H1 (cell line): ENCODE data around the gene ITM2B. TPM values are rescaled to one million over a fixed set of nuclear protein-coding genes. Genes with fewer than 3 reads are reported as not detected.

Source experiments
- BCL11A ChIP-seq, 2 experiments: IDR thresholded peaks; one replicate each; pipeline ENCODE4 v1.6.1; 2011; ENCODE audit warnings: low read depth in 2 of 2, low read length in 2 of 2, mild to moderate bottlenecking in 2 of 2
- BRCA1 ChIP-seq: IDR thresholded peaks from 2 replicates; pipeline ENCODE4 v1.6.1; 2012; ENCODE audit warnings: low read depth, low read length, improper control_type of control experiment
- CBX5 ChIP-seq: fragments of 300-800, 300-1000 bp; sonication (generic); IDR thresholded peaks from 2 replicates; pipeline ENCODE4 v1.7.1; 2016; ENCODE audit warnings: antibody characterized with exemption, low read length, low read depth
- CBX8 ChIP-seq: fragments of 300-800, 300-1000 bp; sonication (generic); IDR thresholded peaks from 2 replicates; pipeline ENCODE4 v1.7.1; 2016; ENCODE audit warnings: low read depth, low read length, borderline replicate concordance
- CHD1 ChIP-seq: IDR thresholded peaks from 2 replicates; pipeline ENCODE4 v1.6.1; 2012; ENCODE audit warnings: low read depth, low read length, improper control_type of control experiment
- CREB1 ChIP-seq: IDR thresholded peaks from 2 replicates; pipeline ENCODE4 v1.6.1; 2012; ENCODE audit warnings: inconsistent platforms
- CTBP2 ChIP-seq: IDR thresholded peaks from 2 replicates; pipeline ENCODE4 v1.7.0; 2011; ENCODE audit warnings: borderline replicate concordance, mild to moderate bottlenecking, moderate library complexity, mixed read lengths, low read length; ENCODE audit not compliant: insufficient read depth, insufficient read length
- EGR1 ChIP-seq: IDR thresholded peaks from 2 replicates; pipeline ENCODE4 v1.6.1; 2011; ENCODE audit warnings: low read depth, low read length, borderline replicate concordance
- FOSL1 ChIP-seq: IDR thresholded peaks from 2 replicates; pipeline ENCODE4 v1.6.1; 2011; ENCODE audit warnings: mild to moderate bottlenecking, low read depth, low read length, moderate library complexity; ENCODE audit not compliant: insufficient read depth
- HDAC2 ChIP-seq, 2 experiments: fragments of 300-600 bp in 1 of 2; sonication (generic) in 1 of 2; IDR thresholded peaks; 2 replicates each; pipeline ENCODE4 v1.6.1; 2011 to 2012; ENCODE audit warnings: low read depth in 2 of 2, low read length in 2 of 2, mild to moderate bottlenecking in 2 of 2, moderate library complexity in 2 of 2, borderline replicate concordance in 1 of 2, inconsistent platforms in 1 of 2
- KDM1A ChIP-seq: fragments of 200-600, 300-600 bp; sonication (generic); IDR thresholded peaks from 2 replicates; pipeline ENCODE4 v1.7.1; 2016; ENCODE audit warnings: mild to moderate bottlenecking, low read length, borderline replicate concordance
- MAFK ChIP-seq: IDR thresholded peaks from 2 replicates; pipeline ENCODE4 v1.6.1; 2012; ENCODE audit warnings: low read depth, mild to moderate bottlenecking, improper control_type of control experiment, low read length
- NRF1 ChIP-seq: IDR thresholded peaks from 2 replicates; pipeline ENCODE4 v1.6.1; 2011; ENCODE audit warnings: mild to moderate bottlenecking, low read depth, low read length, improper control_type of control experiment
- POLR2A ChIP-seq, 2 experiments: IDR thresholded peaks; 1 replicate in 1 of 2; 2 replicates in 1 of 2; pipeline ENCODE4 v1.6.1; 2011; ENCODE audit warnings: low read depth in 2 of 2, low read length in 2 of 2, mild to moderate bottlenecking in 2 of 2; ENCODE audit errors: control extremely low read depth in 1 of 2
- POU5F1 ChIP-seq: IDR thresholded peaks from 2 replicates; pipeline ENCODE4 v1.6.1; 2011; ENCODE audit warnings: low read depth, mild to moderate bottlenecking, low read length, moderate library complexity
- RFX5 ChIP-seq: IDR thresholded peaks from 2 replicates; pipeline ENCODE4 v1.6.1; 2011; ENCODE audit warnings: low read depth, low read length, improper control_type of control experiment, borderline replicate concordance
- RNF2 ChIP-seq: fragments of 200-900, 300-1000 bp; sonication (generic); IDR thresholded peaks from 2 replicates; pipeline ENCODE4 v1.7.1; 2016; ENCODE audit warnings: borderline replicate concordance, low read depth, mild to moderate bottlenecking, antibody characterized with exemption, low read length; ENCODE audit not compliant: poor library complexity, severe bottlenecking; ENCODE audit errors: missing control alignments
- SAP30 ChIP-seq: fragments of 300-600 bp; sonication (generic); IDR thresholded peaks from 2 replicates; pipeline ENCODE4 v1.7.1; 2012; ENCODE audit warnings: low read length, moderate library complexity, mild to moderate bottlenecking, inconsistent platforms; ENCODE audit not compliant: insufficient read depth, insufficient replicate concordance
- SIN3A ChIP-seq, 2 experiments: IDR thresholded peaks in 1 of 2; conservative IDR thresholded peaks in 1 of 2; 2 replicates each; pipeline ENCODE4 v1.6.1; 2011 to 2012; ENCODE audit warnings: low read length in 2 of 2, improper control_type of control experiment in 1 of 2, low read depth in 1 of 2, mild to moderate bottlenecking in 1 of 2
- SIX5 ChIP-seq: IDR thresholded peaks from 2 replicates; pipeline ENCODE4 v1.6.1; 2011; ENCODE audit warnings: mild to moderate bottlenecking, low read depth, low read length
- SRF ChIP-seq: IDR thresholded peaks from 2 replicates; pipeline ENCODE4 v1.6.1; 2011; ENCODE audit warnings: mild to moderate bottlenecking, low read depth, low read length, moderate library complexity
- polyA plus RNA-seq, 7 experiments: library from polyadenylated mRNA; depleted of rRNA in 3 of 7; stranded (reverse) in 5 of 7; unstranded in 2 of 7; fragments of >200 nt in 5 of 7; fragments of 200-250 nt in 2 of 7; gene quantifications; 1 replicate in 5 of 7; 2 replicates in 1 of 7; 4 replicates in 1 of 7; pipeline versions ENCODE4 v1.2.1 to v1.2.3, GENCODE V29; 2011 to 2013; ENCODE audit warnings: missing spikeins in 2 of 7, mixed read lengths in 2 of 7
- total RNA-seq: library from RNA; stranded (reverse); fragmentation: NEBNext Ultra II Directional; extraction: Animal tissue kit (Norgen Biotek cat#: 25700); gene quantifications from 2 replicates; pipeline ENCODE4 v1.2.1, GENCODE V29; 2021
- TF ChIP-seq, protein P1 (sequence below): IDR thresholded peaks from 2 replicates; pipeline ENCODE4 v1.6.1; 2012; ENCODE audit warnings: low read length, inconsistent platforms

ITM2B gene
- total and polyA plus RNA-seq, 2 of the 8 experiments (the other 6 are each of a cell fraction or from before 2014, with no cell fraction given) = 132 to 184 TPM

DNA sequence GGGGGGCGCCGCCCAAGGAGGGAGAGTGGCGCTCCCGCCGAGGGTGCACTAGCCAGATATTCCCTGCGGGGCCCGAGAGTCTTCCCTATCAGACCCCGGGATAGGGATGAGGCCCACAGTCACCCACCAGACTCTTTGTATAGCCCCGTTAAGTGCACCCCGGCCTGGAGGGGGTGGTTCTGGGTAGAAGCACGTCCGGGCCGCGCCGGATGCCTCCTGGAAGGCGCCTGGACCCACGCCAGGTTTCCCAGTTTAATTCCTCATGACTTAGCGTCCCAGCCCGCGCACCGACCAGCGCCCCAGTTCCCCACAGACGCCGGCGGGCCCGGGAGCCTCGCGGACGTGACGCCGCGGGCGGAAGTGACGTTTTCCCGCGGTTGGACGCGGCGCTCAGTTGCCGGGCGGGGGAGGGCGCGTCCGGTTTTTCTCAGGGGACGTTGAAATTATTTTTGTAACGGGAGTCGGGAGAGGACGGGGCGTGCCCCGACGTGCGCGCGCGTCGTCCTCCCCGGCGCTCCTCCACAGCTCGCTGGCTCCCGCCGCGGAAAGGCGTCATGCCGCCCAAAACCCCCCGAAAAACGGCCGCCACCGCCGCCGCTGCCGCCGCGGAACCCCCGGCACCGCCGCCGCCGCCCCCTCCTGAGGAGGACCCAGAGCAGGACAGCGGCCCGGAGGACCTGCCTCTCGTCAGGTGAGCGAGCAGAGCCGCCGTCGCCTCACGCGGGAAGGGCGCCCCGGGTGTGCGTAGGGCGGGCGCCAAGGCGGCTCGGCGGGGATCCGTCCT lies 70.5 kb downstream of the ITM2B start, which contains the start of gene RB1 (continued):
- TF ChIP-seq SAP30 = no peak
- no peak for TF ChIP-seq CTBP2
- TF ChIP-seq HDAC2 (IDR thresholded peaks at IDR 0.05; ENCODE audit: borderline replicate concordance in 1 of 2, low read depth in 2 of 2, low read length in 2 of 2) = peak in 1 of 2 experiments; percentile 43; a peak in 2 of 4 replicates
- TF ChIP-seq BRCA1 = no peak
- 0 out of 4 replicates have a peak, but pooled peaks of 1 of the 2 experiments have one; percentile 5 for TF ChIP-seq SIN3A (conservative IDR thresholded peaks at IDR 0.05 in 1 of 2, IDR thresholded peaks at IDR 0.05 in 1 of 2; ENCODE audit: low read depth in 1 of 2, low read length in 2 of 2)
- TF ChIP-seq MAFK = no peak
- peak; percentile 33 to 80 for TF ChIP-seq POLR2A (IDR thresholded peaks at IDR 0.05; ENCODE audit: control extremely low read depth in 1 of 2, low read depth in 2 of 2, low read length in 2 of 2)
- TF ChIP-seq EGR1 = no peak; the same call in 1 of the 2 replicates
- TF ChIP-seq, protein P1, sequence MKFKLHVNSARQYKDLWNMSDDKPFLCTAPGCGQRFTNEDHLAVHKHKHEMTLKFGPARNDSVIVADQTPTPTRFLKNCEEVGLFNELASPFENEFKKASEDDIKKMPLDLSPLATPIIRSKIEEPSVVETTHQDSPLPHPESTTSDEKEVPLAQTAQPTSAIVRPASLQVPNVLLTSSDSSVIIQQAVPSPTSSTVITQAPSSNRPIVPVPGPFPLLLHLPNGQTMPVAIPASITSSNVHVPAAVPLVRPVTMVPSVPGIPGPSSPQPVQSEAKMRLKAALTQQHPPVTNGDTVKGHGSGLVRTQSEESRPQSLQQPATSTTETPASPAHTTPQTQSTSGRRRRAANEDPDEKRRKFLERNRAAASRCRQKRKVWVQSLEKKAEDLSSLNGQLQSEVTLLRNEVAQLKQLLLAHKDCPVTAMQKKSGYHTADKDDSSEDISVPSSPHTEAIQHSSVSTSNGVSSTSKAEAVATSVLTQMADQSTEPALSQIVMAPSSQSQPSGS = no peak
- no peak for TF ChIP-seq SRF
- TF ChIP-seq RFX5 = no peak
- TF ChIP-seq SIX5 = no peak
- TF ChIP-seq FOSL1 = no peak
- TF ChIP-seq NRF1 = no peak
- no peak for TF ChIP-seq CBX5
- TF ChIP-seq POU5F1 = no peak
- TF ChIP-seq BCL11A (IDR thresholded peaks at IDR 0.05; ENCODE audit: low read depth in 2 of 2, low read length in 2 of 2) = no peak
- TF ChIP-seq CREB1 = peak; percentile 93
- TF ChIP-seq KDM1A = peak; percentile 72
- no peak for TF ChIP-seq CHD1
- no peak for TF ChIP-seq RNF2
- no peak for TF ChIP-seq CBX8
